NCI-H748 (cell line): Measurements from ENCODE around the gene TVP23B.
"Not testable (repeated sequence)": the region's sequence is repeated elsewhere in the genome, so short reads cannot be mapped to it uniquely, and the experiment has no call there.

Source experiments
- DNase-seq: peaks from one replicate; lab custom pipeline; 2025; ENCODE audit not compliant: unreplicated experiment; lab: John Stamatoyannopoulos, UW

TVP23B gene

DNA sequence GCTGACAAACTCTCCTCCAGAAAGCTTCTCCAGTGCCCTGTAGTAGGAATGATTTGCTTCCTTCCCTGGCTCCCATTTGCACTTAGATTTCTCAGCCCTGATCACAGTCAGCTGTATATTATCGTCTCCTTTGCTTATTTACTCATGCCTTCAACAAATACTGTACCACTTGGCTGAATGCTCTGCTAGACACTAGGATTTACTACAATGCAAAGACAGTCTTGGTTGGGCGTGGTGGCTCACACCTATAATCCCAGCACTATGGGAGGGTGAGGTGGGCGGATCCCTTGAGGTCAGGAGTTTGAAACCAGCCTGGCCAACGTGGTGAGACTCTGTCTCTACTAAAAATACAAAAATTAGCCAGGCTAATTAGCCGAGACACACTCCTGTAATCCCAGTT is 5.9 kb downstream of the TVP23B start:
- not testable (repeated sequence) for DNase-seq

GRCh38 chr17:18791402-18791801 is 10.4 kb downstream of the TVP23B start:
- DNase-seq, result not testable (repeated sequence)

GRCh38 chr17:18794841-18795240 is 13.9 kb downstream of the TVP23B start:
- not testable (repeated sequence) for DNase-seq

- not testable (repeated sequence) for DNase-seq
Measured at GRCh38 chr17:18796887-18797286, 15.9 kb downstream of the TVP23B start.

DNA sequence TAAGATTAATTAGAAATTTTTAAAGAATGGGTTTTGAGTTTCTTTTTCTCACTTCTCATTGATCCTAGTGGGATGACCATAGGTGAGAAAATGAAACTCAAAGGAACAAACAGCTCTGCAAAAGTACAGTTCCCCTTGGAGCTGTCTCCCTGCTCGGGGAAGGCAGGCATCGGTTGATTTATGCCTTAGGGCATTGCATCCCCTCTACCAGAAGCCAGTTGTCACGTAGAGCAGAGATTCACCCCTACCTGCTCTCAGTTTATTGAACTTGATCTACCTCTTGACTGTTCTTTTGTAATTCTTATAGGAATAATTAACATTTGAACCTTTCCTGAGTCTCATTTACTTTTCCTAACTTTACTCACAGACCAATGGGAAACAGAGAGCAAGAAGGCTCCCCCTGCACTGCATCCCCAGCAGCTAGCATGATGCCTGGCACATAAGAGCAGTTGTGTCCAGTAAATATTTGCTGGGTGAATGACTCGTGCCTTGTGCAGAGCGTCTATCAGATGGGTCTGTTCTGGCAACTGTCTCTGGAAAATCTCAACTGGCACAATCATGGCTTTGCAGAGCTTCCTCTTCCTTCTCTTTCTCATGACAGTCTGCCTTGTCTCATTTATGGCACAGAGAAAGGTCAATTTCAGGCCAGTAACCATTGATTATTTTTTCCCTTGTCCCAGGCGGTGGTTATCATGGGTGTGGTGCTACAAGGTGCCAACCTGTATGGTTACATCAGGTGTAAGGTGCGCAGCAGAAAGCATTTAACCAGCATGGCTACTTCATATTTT is 22.7 kb downstream of the TVP23B start:
- not testable (repeated sequence) for DNase-seq

DNA sequence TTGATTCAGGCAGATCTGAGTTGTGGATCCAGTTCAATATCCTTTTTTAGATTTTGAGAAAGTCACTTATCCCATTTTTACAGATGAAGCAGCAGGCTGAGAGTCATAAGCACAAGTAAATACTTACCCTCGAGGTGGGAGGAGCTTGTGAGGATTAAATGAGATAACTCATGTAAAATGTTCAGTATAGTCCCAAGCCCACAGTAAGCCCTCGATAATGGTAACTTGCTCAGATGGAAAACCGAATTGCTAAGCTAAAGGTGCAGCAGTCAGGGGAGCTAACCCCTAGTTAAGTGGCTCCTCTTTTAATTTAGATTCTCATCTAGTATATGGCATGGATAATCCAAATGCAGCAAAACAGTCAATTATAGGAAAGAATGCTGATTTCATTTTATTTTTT is 34.9 kb downstream of the TVP23B start:
- DNase-seq, result not testable (repeated sequence)

GRCh38 chr17:18816489-18817371 is 35.7 kb downstream of the TVP23B start:
- peak; percentile 83 for DNase-seq

- DNase-seq, result not testable (repeated sequence)
Measured at GRCh38 chr17:18821430-18821829, 40.4 kb downstream of the TVP23B start.

GRCh38 chr17:18827613-18828012 is 46.6 kb downstream of the TVP23B start:
- not testable (repeated sequence) for DNase-seq

DNA sequence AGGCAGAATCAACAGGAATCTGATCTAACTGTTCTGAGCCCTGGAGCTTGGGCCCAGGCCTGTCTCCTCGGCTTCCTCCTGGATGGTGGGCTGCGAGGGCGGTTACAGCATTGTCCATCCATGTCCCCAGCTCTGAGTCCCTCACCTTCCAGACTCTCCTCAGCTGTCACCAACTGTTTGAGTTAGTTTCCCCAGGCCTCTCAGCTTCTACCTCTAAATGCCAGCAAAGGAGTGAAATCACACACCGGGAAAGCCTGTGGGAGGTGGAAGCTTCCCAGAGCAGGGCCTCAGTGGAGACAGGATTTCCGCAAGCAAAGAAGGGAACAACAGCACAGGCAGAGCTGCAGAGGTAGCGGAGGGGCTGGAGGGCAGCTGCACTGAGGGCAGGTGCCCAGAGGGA is 67.5 kb downstream of the TVP23B start:
- no peak for DNase-seq

DNA sequence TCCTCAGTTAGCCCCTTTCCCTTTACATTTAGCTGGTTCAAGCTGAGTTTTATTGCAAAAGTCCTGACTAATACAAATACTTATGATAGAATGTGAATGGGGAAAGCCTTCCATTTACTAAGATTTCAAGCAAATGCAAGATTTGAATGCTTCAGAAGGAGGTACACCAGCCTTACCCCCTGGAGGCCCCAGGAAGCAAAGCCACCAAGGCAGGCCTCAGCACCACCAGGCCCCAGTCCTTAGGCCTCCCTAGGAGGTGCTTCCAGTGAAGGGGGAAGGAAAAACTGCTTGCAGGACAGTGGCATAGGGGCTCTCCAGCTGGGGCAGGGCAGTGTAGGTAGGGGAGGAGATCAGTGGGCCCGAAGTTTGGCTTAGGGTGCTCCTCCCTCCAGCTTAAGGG is 69.7 kb downstream of the TVP23B start:
- DNase-seq, result no peak

DNA sequence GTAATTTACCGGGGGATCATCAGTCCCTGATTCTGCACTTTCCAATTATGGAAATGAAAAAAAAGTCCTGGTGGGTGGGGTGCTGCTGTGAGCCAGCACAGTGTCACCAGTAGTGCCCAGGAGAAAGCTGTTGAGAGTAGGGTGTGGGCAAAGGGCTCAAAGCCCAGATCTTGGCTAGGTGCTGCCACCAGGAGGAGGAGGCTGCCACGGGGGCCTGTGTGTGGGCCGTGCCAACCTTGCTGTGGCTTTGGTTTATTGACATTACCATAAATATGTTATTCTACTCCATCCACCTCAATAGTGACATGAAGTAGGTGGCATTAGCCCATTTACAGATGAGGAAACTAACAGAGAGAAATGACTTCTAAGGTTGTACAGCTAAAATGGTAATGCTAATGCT is 70.2 kb downstream of the TVP23B start:
- no peak for DNase-seq

- DNase-seq, result no peak
Measured at GRCh38 chr17:18854956-18855355, 74.0 kb downstream of the TVP23B start.

DNA sequence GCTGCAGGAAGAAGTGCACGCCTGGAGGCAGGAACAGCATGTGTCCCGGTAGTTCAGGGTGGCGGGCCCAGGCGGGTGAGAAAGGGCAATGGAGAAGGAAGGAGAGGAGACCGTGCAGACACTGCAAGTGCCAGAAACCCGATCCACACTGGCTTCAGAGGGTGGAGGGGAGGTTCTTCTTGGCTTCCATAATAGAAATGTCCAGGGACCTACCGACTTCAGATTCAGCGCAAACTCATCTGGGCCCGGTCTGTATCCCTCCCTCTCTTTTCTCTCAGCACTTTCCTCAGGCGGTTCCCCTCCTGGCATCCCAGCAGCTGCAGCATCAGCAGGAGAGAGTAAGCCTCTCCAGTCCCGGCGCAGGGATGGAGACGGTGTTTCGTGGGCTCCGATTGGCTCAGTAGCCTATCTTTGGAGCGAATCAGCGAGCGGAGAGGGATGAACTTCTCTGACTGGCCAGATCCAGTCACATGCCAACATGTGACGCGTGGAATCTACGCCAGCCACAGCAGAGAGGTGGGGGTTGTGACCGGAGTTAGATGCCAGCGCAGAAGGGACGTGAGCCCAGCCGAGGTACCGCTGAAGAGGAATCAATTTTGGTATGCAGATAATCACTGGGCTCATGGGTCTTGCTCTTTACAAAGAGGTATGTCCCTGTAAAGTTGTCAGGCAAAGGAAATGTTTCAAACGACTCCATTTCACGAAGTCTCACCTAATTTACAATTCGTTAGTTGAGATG is 75.0 kb downstream of the TVP23B start:
- DNase-seq, result peak; percentile 99
